NCI-H1930 (cell line): ENCODE measurements around the gene ARL4D.
"Not testable (repeated sequence)": the region's sequence is repeated elsewhere in the genome, so short reads cannot be mapped to it uniquely, and the experiment has no call there.

Source experiments
- DNase-seq, 2 experiments: peaks; one replicate each; lab custom pipeline; 2025; lab: John Stamatoyannopoulos, UW

Gene ARL4D

GRCh38 chr17:43369986-43370385 is 28.8 kb upstream of the ARL4D start:
- no peak for DNase-seq

- DNase-seq, result no peak
Measured at GRCh38 chr17:43371227-43371821, 27.5 kb upstream of the ARL4D start.

- no peak for DNase-seq
Measured at GRCh38 chr17:43372273-43372911, 26.4 kb upstream of the ARL4D start.

GRCh38 chr17:43373356-43373755 is 25.4 kb upstream of the ARL4D start:
- DNase-seq, result no peak

- not testable (repeated sequence) for DNase-seq
Measured at GRCh38 chr17:43375915-43376314, 22.9 kb upstream of the ARL4D start.

GRCh38 chr17:43377056-43377810 is 21.6 kb upstream of the ARL4D start:
- DNase-seq, result no peak

- DNase-seq, result no peak
Measured at GRCh38 chr17:43378766-43379165, 20.0 kb upstream of the ARL4D start.

GRCh38 chr17:43380307-43380706 is 18.5 kb upstream of the ARL4D start:
- no peak for DNase-seq

GRCh38 chr17:43381204-43381603 is 17.6 kb upstream of the ARL4D start:
- DNase-seq, result no peak

- no peak for DNase-seq
Measured at GRCh38 chr17:43381621-43382020, 17.2 kb upstream of the ARL4D start.

- no peak for DNase-seq
Measured at GRCh38 chr17:43382776-43383175, 16.0 kb upstream of the ARL4D start.

GRCh38 chr17:43383372-43383771 is 15.4 kb upstream of the ARL4D start:
- no peak for DNase-seq

- DNase-seq, result no peak
Measured at GRCh38 chr17:43383826-43384475, 14.8 kb upstream of the ARL4D start.

- DNase-seq, result no peak
Measured at GRCh38 chr17:43384476-43384862, 14.3 kb upstream of the ARL4D start.

GRCh38 chr17:43385046-43385831 is 13.6 kb upstream of the ARL4D start:
- no peak for DNase-seq

- DNase-seq, result peak; percentile 83 to 96
Measured at GRCh38 chr17:43388359-43389045, 10.3 kb upstream of the ARL4D start.

GRCh38 chr17:43389046-43389947 is 9.5 kb upstream of the ARL4D start:
- peak; percentile 63 to 88 for DNase-seq

- DNase-seq, result no peak
Measured at GRCh38 chr17:43392397-43392796, 6.4 kb upstream of the ARL4D start.

- peak; percentile 52 to 82 for DNase-seq
Measured at GRCh38 chr17:43393944-43394482, 4.8 kb upstream of the ARL4D start.

- DNase-seq, result not testable (repeated sequence)
Measured at GRCh38 chr17:43394696-43395095, 4.1 kb upstream of the ARL4D start.
